Left lung (tissue), 10 donors: ENCODE results near the gene TTBK1. TPM values are rescaled to one million over a fixed set of nuclear protein-coding genes. Genes with fewer than 3 reads are reported as not detected.

Experiments
- ATAC-seq: fragments of 200-7000 bp; cut with Tn5 transposase; one replicate; pipeline ENCODE4 v1.9.1; 2020; ENCODE audit warnings: moderate library complexity
- DNase-seq, 4 donors: peaks; one replicate each; pipeline ENCODE4 v3.0.0-alpha.2; 2013 to 2020
- H3K27ac ChIP-seq, 2 donors: fragments of 200-600 bp; sonication (generic) in 1 of 2; one replicate each; pipeline versions ENCODE4 v1.5.0 to v1.8.0; 2020 to 2021
- H3K27me3 ChIP-seq, 2 donors: fragments of 200-600 bp; sonication (generic) in 1 of 2; one replicate each; pipeline versions ENCODE4 v1.5.0 to v1.8.0; 2020 to 2021
- H3K36me3 ChIP-seq, 2 donors: fragments of 200-600 bp; sonication (generic) in 1 of 2; one replicate each; pipeline versions ENCODE4 v1.5.0 to v1.8.0; 2020 to 2021
- H3K4me1 ChIP-seq, 2 donors: fragments of 200-600 bp; one replicate each; pipeline ENCODE4 v1.8.0; 2021
- H3K4me3 ChIP-seq, 2 donors: fragments of 200-600 bp; sonication (generic) in 1 of 2; one replicate each; pipeline versions ENCODE4 v1.5.0 to v1.8.0; 2020 to 2021; ENCODE audit warnings: mild to moderate bottlenecking in 1 of 2
- H3K9me3 ChIP-seq, 2 donors: fragments of 200-600 bp; sonication (generic) in 1 of 2; one replicate each; pipeline versions ENCODE4 v1.5.0 to v1.8.0; 2020 to 2021
- intact Hi-C, 2 donors: fragments of 100-400 bp; cut with DNase I; formaldehyde crosslinking; loops; one replicate each; pipeline versions ENCODE4 v1.11.2 to v1.14.2; 2022
- polyA plus RNA-seq, 6 donors: library from polyadenylated mRNA; unstranded; fragments of 120-200 nt; gene quantifications; one replicate each; pipeline ENCODE4 v1.2.1, GENCODE V29; 2013; ENCODE audit not compliant: insufficient read length in 6 of 6
- total RNA-seq, 2 donors: library from RNA; stranded (reverse); fragmentation: NEBNext Ultra II Directional; extraction: Animal tissue kit (Norgen Biotek cat#: 25700); gene quantifications; one replicate each; pipeline ENCODE4 v1.2.1, GENCODE V29; 2021
- TF ChIP-seq, protein P1 (sequence below), 2 donors: fragments of 200-600 bp; sonication (generic) in 1 of 2; IDR thresholded peaks; one replicate each; pipeline versions ENCODE4 v1.5.0 to v1.8.0; 2021; ENCODE audit warnings: antibody characterized with exemption in 2 of 2
- donor health status: DM: no; HTN: yes; CAD: no.
- donor health status: DM: no; HTN: no; CAD: no.

Gene TTBK1
- total and polyA plus RNA-seq, 8 donors, result 0.08 to 0.94 (median 0.62) TPM

DNA sequence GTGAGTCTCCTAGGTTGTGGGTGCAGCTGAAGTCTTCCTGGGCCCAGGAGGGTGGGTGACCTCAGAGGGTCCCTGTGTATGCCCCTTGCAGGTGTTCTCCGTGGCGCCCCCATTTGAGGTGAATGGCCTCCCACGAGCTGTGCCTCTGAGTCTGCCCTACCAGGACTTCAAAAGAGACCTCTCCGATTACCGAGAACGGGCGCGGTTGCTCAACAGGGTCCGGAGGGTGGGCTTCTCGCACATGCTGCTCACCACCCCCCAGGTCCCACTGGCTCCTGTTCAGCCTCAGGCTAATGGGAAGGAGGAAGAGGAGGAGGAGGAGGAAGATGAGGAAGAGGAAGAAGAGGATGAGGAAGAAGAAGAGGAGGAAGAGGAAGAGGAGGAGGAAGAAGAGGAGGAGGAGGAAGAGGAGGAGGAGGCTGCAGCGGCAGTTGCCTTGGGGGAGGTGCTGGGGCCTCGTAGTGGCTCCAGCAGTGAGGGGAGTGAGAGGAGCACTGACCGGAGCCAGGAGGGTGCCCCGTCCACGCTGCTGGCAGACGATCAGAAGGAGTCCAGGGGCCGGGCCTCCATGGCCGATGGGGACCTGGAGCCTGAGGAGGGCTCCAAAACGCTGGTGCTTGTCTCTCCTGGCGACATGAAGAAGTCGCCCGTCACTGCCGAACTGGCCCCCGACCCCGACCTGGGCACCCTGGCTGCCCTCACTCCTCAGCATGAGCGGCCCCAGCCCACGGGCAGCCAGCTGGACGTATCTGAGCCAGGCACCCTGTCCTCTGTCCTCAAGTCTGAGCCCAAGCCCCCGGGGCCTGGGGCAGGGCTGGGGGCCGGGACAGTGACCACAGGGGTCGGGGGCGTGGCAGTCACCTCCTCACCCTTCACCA lies 39.6 kb downstream of the TTBK1 start:
- Histone ChIP-seq H3K36me3 (no peaks in the 10 kb centered on the region), H3K27me3 (peaks cover 9 to 73% of the 10 kb centered on the region in 2 donors), H3K9me3 (no peaks in the 10 kb centered on the region), H3K27ac (no peak overlapping the region), H3K4me3 (no peak overlapping the region), H3K4me1 (peaks cover 0 to 5% of the 10 kb centered on the region in 2 donors)
- TF ChIP-seq, protein P1, sequence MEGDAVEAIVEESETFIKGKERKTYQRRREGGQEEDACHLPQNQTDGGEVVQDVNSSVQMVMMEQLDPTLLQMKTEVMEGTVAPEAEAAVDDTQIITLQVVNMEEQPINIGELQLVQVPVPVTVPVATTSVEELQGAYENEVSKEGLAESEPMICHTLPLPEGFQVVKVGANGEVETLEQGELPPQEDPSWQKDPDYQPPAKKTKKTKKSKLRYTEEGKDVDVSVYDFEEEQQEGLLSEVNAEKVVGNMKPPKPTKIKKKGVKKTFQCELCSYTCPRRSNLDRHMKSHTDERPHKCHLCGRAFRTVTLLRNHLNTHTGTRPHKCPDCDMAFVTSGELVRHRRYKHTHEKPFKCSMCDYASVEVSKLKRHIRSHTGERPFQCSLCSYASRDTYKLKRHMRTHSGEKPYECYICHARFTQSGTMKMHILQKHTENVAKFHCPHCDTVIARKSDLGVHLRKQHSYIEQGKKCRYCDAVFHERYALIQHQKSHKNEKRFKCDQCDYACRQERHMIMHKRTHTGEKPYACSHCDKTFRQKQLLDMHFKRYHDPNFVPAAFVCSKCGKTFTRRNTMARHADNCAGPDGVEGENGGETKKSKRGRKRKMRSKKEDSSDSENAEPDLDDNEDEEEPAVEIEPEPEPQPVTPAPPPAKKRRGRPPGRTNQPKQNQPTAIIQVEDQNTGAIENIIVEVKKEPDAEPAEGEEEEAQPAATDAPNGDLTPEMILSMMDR (IDR thresholded peaks at IDR 0.05), result no peak
- intact Hi-C loops, result no loop called here
- no peak for ATAC-seq
- DNase-seq, result no peak

DNA sequence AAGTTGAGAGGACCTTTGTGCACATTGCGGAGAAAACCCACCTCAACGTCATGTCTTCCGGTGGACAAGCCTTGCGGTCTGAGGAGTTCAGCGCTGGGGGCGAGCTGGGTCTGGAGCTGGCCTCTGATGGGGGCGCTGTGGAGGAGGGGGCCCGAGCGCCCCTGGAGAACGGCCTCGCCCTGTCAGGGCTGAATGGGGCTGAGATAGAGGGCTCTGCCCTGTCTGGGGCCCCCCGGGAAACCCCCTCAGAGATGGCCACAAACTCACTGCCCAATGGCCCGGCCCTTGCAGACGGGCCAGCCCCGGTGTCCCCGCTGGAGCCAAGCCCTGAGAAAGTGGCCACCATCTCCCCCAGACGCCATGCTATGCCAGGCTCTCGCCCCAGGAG lies 40.2 kb downstream of the TTBK1 start:
- no peaks in the 10 kb centered on the region for H3K36me3 ChIP-seq
- no peak overlapping the region for H3K27ac ChIP-seq
- DNase-seq, result no peak
- no peak for ATAC-seq
- intact Hi-C loops, result no loop called here
- TF ChIP-seq, protein P1 (IDR thresholded peaks at IDR 0.05), result no peak
- no peak overlapping the region for H3K4me3 ChIP-seq
- no peaks in the 10 kb centered on the region for H3K9me3 ChIP-seq
- H3K4me1 ChIP-seq, result peaks cover 0 to 5% of the 10 kb centered on the region in 2 donors
- H3K27me3 ChIP-seq, result peaks cover 9 to 71% of the 10 kb centered on the region in 2 donors

DNA sequence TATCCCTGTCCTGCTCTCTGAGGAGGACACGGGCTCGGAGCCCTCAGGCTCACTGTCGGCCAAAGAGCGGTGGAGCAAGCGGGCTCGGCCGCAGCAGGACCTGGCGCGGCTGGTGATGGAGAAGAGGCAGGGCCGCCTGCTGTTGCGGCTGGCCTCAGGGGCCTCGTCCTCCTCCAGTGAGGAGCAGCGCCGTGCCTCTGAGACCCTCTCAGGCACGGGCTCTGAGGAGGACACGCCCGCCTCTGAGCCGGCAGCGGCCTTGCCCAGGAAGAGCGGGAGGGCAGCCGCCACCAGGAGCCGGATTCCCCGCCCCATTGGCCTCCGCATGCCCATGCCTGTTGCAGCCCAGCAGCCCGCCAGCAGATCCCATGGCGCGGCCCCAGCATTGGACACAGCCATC lies 40.6 kb downstream of the TTBK1 start:
- H3K27me3 ChIP-seq, result peaks cover 9 to 71% of the 10 kb centered on the region in 2 donors
- no peak for DNase-seq
- H3K4me3 ChIP-seq, result no peak overlapping the region
- no peaks in the 10 kb centered on the region for H3K9me3 ChIP-seq
- no peaks in the 10 kb centered on the region for H3K36me3 ChIP-seq
- no peak overlapping the region for H3K27ac ChIP-seq
- peaks cover 0 to 5% of the 10 kb centered on the region in 2 donors for H3K4me1 ChIP-seq
- TF ChIP-seq, protein P1 (IDR thresholded peaks at IDR 0.05), result no peak
- ATAC-seq, result no peak
- intact Hi-C loops, result no loop called here

DNA sequence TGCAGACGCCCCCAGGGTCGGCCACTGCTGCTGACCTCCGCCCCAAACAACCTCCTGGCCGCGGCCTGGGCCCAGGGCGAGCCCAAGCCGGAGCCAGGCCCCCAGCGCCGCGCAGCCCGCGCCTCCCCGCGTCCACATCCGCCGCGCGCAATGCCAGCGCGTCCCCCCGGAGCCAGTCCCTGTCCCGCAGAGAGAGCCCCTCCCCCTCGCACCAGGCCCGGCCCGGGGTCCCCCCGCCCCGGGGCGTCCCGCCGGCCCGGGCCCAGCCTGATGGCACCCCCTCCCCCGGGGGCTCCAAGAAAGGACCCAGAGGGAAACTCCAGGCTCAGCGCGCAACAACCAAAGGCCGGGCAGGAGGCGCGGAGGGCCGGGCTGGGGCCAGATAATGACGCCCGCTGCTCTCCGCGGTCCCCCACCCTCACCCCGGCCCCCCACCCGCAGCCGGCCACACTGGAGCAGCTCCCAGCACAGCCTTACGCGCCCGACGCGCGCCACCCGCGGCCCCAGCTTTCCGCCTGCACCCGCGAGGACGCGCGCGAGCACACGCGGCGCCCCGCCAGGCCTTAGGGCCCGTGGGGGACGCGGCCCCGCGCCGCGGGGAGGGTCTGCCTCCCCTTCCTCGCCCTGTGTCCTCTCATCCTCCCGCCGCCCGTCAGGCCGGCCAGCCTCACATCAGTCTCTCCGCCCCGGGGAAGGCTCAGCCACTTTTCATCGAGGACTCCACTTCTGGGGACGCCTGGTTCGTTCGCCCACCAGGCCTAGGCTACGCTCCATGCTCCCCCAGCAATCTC lies 41.9 kb downstream of the TTBK1 start:
- Histone ChIP-seq H3K9me3 (no peaks in the 10 kb centered on the region), H3K27me3 (peaks cover 9 to 64% of the 10 kb centered on the region in 2 donors), H3K27ac (no peak overlapping the region), H3K4me1 (peaks cover 0 to 5% of the 10 kb centered on the region in 2 donors), H3K36me3 (no peaks in the 10 kb centered on the region), H3K4me3 (no peak overlapping the region)
- peak in 2 of 4 donors; percentile 44 to 66 for DNase-seq
- TF ChIP-seq, protein P1 (IDR thresholded peaks at IDR 0.05), result no peak
- ATAC-seq, result no peak
- intact Hi-C loops, result no loop called here

DNA sequence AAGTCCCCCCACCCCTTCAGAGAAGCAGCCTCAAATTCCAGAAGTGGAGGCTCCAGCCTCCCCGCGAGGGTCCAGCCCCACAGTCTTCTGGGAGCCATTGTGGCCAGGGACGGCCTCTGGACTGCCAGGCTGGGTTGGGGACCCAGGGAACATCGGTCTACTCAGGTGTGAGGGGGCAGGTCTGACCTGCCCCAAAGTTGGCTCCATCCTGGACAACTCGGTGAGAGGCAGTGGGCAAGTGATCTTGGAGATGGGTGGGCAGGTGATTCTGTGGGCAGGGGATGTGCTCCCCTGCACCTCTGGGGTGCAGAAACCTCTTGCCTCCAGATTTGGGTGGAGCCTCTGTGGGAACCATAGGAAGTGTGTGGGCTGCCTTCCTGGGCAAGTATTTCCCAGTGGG lies 42.6 kb downstream of the TTBK1 start:
- H3K9me3 ChIP-seq, result no peaks in the 10 kb centered on the region
- DNase-seq (no peak), ATAC-seq (no peak)
- H3K36me3 ChIP-seq, result no peaks in the 10 kb centered on the region
- TF ChIP-seq, protein P1 (IDR thresholded peaks at IDR 0.05), result no peak
- H3K4me3 ChIP-seq, result no peak overlapping the region
- no peak overlapping the region for H3K27ac ChIP-seq
- peaks cover 9 to 58% of the 10 kb centered on the region in 2 donors for H3K27me3 ChIP-seq
- H3K4me1 ChIP-seq, result peaks cover 0 to 5% of the 10 kb centered on the region in 2 donors
- intact Hi-C loops, result no loop called here
